Neuronal stem cell (in vitro differentiated cells): ENCODE results near the gene NDEL1.

Experiments used
- DNase-seq: peaks from one replicate; pipeline ENCODE4 v3.0.0-alpha.2; 2013; ENCODE audit warnings: low spot score
- H2AFZ ChIP-seq: one replicate; pipeline ENCODE4 v1.6.1; 2013; ENCODE audit warnings: mild to moderate bottlenecking, low read length, inconsistent platforms
- H2AK5ac ChIP-seq: 2 replicates; pipeline ENCODE4 v1.6.1; 2013; ENCODE audit warnings: low read depth, mild to moderate bottlenecking, inconsistent platforms, low read length, moderate library complexity, mixed read lengths
- H2BK120ac ChIP-seq: 2 replicates; pipeline ENCODE4 v1.6.1; 2013; ENCODE audit warnings: low read depth, mild to moderate bottlenecking, inconsistent platforms, low read length, moderate library complexity, mixed read lengths
- H2BK12ac ChIP-seq: one replicate; pipeline ENCODE4 v1.6.1; 2013; ENCODE audit warnings: low read length, inconsistent platforms
- H2BK15ac ChIP-seq: 2 replicates; pipeline ENCODE4 v1.6.1; 2013; ENCODE audit warnings: mild to moderate bottlenecking, low read length, inconsistent platforms, mixed read lengths
- H2BK5ac ChIP-seq: one replicate; pipeline ENCODE4 v1.6.1; 2013; ENCODE audit warnings: inconsistent platforms, mild to moderate bottlenecking, low read length, moderate library complexity
- H3K14ac ChIP-seq: one replicate; pipeline ENCODE4 v1.6.1; 2013; ENCODE audit warnings: low read length, inconsistent platforms
- H3K18ac ChIP-seq: 2 replicates; pipeline ENCODE4 v1.6.1; 2013; ENCODE audit warnings: low read length, inconsistent platforms
- H3K23ac ChIP-seq: 2 replicates; pipeline ENCODE4 v1.6.1; 2013; ENCODE audit warnings: low read depth, mild to moderate bottlenecking, mixed read lengths, low read length, inconsistent platforms; ENCODE audit not compliant: poor library complexity
- H3K27ac ChIP-seq: replicated peaks from 3 replicates; pipeline ENCODE4 v1.5.1; 2013; ENCODE audit warnings: low read length, inconsistent platforms
- H3K27me3 ChIP-seq, 3 experiments: 2 replicates each; pipeline ENCODE4 v1.6.1; 2013; ENCODE audit warnings: low read length in 3 of 3, mild to moderate bottlenecking in 2 of 3, inconsistent platforms in 1 of 3, low read depth in 1 of 3, mixed read lengths in 1 of 3, moderate library complexity in 1 of 3; ENCODE audit not compliant: control insufficient read depth in 3 of 3, insufficient read depth in 3 of 3
- H3K36me3 ChIP-seq, 2 donors: replicated peaks in 1 of 2; 2 replicates each; pipeline ENCODE4 v1.6.1; 2013; ENCODE audit warnings: low read length in 2 of 2; ENCODE audit not compliant: control insufficient read depth in 2 of 2, insufficient read depth in 2 of 2
- H3K4ac ChIP-seq: 2 replicates; pipeline ENCODE4 v1.6.1; 2013; ENCODE audit warnings: inconsistent platforms, mild to moderate bottlenecking, low read length, moderate library complexity
- H3K4me1 ChIP-seq, 2 donors: 1 replicate in 1 of 2; 2 replicates in 1 of 2; pipeline ENCODE4 v1.6.1; 2013; ENCODE audit warnings: low read length in 2 of 2, low read depth in 1 of 2; ENCODE audit not compliant: control insufficient read depth in 2 of 2, insufficient read depth in 1 of 2
- H3K4me2 ChIP-seq: one replicate; pipeline ENCODE4 v1.6.1; 2013; ENCODE audit warnings: mild to moderate bottlenecking, low read length, inconsistent platforms; ENCODE audit not compliant: insufficient read depth, poor library complexity, severe bottlenecking
- H3K4me3 ChIP-seq, 2 donors: 2 replicates each; pipeline ENCODE4 v1.5.1; 2013; ENCODE audit warnings: low read length in 2 of 2, mild to moderate bottlenecking in 2 of 2, inconsistent platforms in 1 of 2, moderate library complexity in 1 of 2
- H3K79me1 ChIP-seq: one replicate; pipeline ENCODE4 v1.6.1; 2013; ENCODE audit warnings: low read depth, mild to moderate bottlenecking, inconsistent platforms, low read length, moderate library complexity
- H3K9ac ChIP-seq: one replicate; pipeline ENCODE4 v1.6.1; 2013; ENCODE audit warnings: mild to moderate bottlenecking, low read depth, low read length, inconsistent platforms; ENCODE audit not compliant: poor library complexity
- H3K9me3 ChIP-seq, 2 donors: replicated peaks in 1 of 2; 2 replicates each; pipeline versions ENCODE3 to v1.6.1; 2013; ENCODE audit warnings: low read length in 2 of 2, mild to moderate bottlenecking in 2 of 2, inconsistent platforms in 1 of 2, low read depth in 1 of 2, mixed read lengths in 1 of 2, moderate library complexity in 1 of 2; ENCODE audit not compliant: control insufficient read depth in 2 of 2, insufficient read depth in 1 of 2
- H4K8ac ChIP-seq: one replicate; pipeline ENCODE4 v1.6.1; 2013; ENCODE audit warnings: low read depth, mild to moderate bottlenecking, inconsistent platforms, low read length, moderate library complexity
- H4K91ac ChIP-seq: one replicate; pipeline ENCODE4 v1.6.1; 2013; ENCODE audit warnings: low read length, low read depth, mild to moderate bottlenecking, inconsistent platforms; ENCODE audit not compliant: poor library complexity
- WGBS, 2 donors: extraction: QIAGEN DNeasy Blood & Tissue Kit; methylation state at CpG; one replicate each; pipeline ENCODE4 v1.1.7; 2013; ENCODE audit warnings: missing lambda C conversion rate in 2 of 2, mixed read lengths in 1 of 2; ENCODE audit not compliant: insufficient read length in 2 of 2, insufficient replicate concordance in 1 of 2; ENCODE audit errors: extremely low coverage in 2 of 2; 5-methylcytosine and 5-hydroxymethylcytosine counted together

NDEL1 gene

GRCh38 chr17:8445536-8445935, 9.9 kb downstream of the NDEL1 start:
- no peak overlapping the region for H2BK15ac ChIP-seq
- H3K9me3 ChIP-seq = no peaks in the 10 kb centered on the region
- H3K27ac ChIP-seq = no peak overlapping the region
- no peak overlapping the region for H4K8ac ChIP-seq
- H3K4me2 ChIP-seq = no peak overlapping the region
- H3K79me1 ChIP-seq = peaks cover 4% of the 10 kb centered on the region
- no peak overlapping the region for H3K14ac ChIP-seq
- no peak overlapping the region for H2AFZ ChIP-seq
- no peaks in the 10 kb centered on the region for H3K27me3 ChIP-seq
- H3K4me3 ChIP-seq = no peak overlapping the region
- no peak overlapping the region for H2BK5ac ChIP-seq
- no peak overlapping the region for H2BK120ac ChIP-seq
- H4K91ac ChIP-seq = no peak overlapping the region
- no peak overlapping the region for H3K23ac ChIP-seq
- no peak overlapping the region for H3K9ac ChIP-seq
- peaks cover 4 to 25% of the 10 kb centered on the region in 2 donors for H3K4me1 ChIP-seq
- H3K36me3 ChIP-seq = peaks cover 5 to 56% of the 10 kb centered on the region in 2 donors
- no peak overlapping the region for H2AK5ac ChIP-seq
- WGBS, 2 donors = 100% methylated on average over 1 of the region's 4 CpGs; no CpG with 5 or more reads in 1 of the 2 donors
- DNase-seq = no peak
- no peak overlapping the region for H3K4ac ChIP-seq
- H3K18ac ChIP-seq = no peak overlapping the region
- no peak overlapping the region for H2BK12ac ChIP-seq

GRCh38 chr17:8447799-8448198, 12.1 kb downstream of the NDEL1 start:
- Histone ChIP-seq H3K9ac (no peak overlapping the region), H4K8ac (no peak overlapping the region), H2BK12ac (no peak overlapping the region), H2BK5ac (no peak overlapping the region), H3K4me3 (no peak overlapping the region), H2AFZ (no peak overlapping the region), H3K18ac (no peak overlapping the region), H3K9me3 (no peaks in the 10 kb centered on the region), H3K14ac (no peak overlapping the region), H3K4ac (no peak overlapping the region), H3K23ac (no peak overlapping the region), H2BK120ac (no peak overlapping the region), H3K4me2 (no peak overlapping the region), H3K4me1 (peaks cover 4 to 13% of the 10 kb centered on the region in 2 donors), H3K36me3 (peaks cover 9 to 76% of the 10 kb centered on the region in 2 donors), H2AK5ac (no peak overlapping the region), H3K79me1 (no peaks in the 10 kb centered on the region), H3K27me3 (no peaks in the 10 kb centered on the region), H4K91ac (no peak overlapping the region), H2BK15ac (no peak overlapping the region), H3K27ac (no peak overlapping the region)
- DNase-seq = no peak
- no CpG with 5 or more reads among the region's 4 CpGs for WGBS, 2 donors

- H3K27me3 ChIP-seq = no peaks in the 10 kb centered on the region
- no peak overlapping the region for H3K4me3 ChIP-seq
- peaks cover 3 to 10% of the 10 kb centered on the region in 2 donors for H3K4me1 ChIP-seq
- no peak overlapping the region for H3K14ac ChIP-seq
- no peaks in the 10 kb centered on the region for H3K79me1 ChIP-seq
- no peak overlapping the region for H3K9ac ChIP-seq
- H3K9me3 ChIP-seq = no peaks in the 10 kb centered on the region
- no peak overlapping the region for H2BK12ac ChIP-seq
- no peak overlapping the region for H3K27ac ChIP-seq
- H3K4me2 ChIP-seq = no peak overlapping the region
- no peak overlapping the region for H3K4ac ChIP-seq
- H2BK15ac ChIP-seq = no peak overlapping the region
- no peak overlapping the region for H2AFZ ChIP-seq
- no peak overlapping the region for H3K18ac ChIP-seq
- no peak overlapping the region for H3K23ac ChIP-seq
- no peak for DNase-seq
- H4K8ac ChIP-seq = no peak overlapping the region
- WGBS, 2 donors = no CpG with 5 or more reads among the region's 3 CpGs
- H3K36me3 ChIP-seq = peaks cover 9 to 82% of the 10 kb centered on the region in 2 donors
- no peak overlapping the region for H4K91ac ChIP-seq
- no peak overlapping the region for H2BK120ac ChIP-seq
- no peak overlapping the region for H2AK5ac ChIP-seq
- no peak overlapping the region for H2BK5ac ChIP-seq
These were observed 12.6 kb downstream of the NDEL1 start for GRCh38 chr17:8448310-8448709.

- Histone ChIP-seq H3K27ac (no peak overlapping the region), H4K91ac (no peak overlapping the region), H2BK12ac (no peak overlapping the region), H3K9me3 (no peaks in the 10 kb centered on the region), H3K36me3 (peaks cover 11 to 87% of the 10 kb centered on the region in 2 donors), H2AFZ (no peak overlapping the region), H3K4ac (no peak overlapping the region), H3K23ac (no peak overlapping the region), H3K9ac (no peak overlapping the region), H3K4me3 (no peak overlapping the region), H2BK120ac (no peak overlapping the region), H2AK5ac (no peak overlapping the region), H3K4me1 (no peaks in the 10 kb centered on the region), H2BK15ac (no peak overlapping the region), H3K4me2 (no peak overlapping the region), H3K14ac (no peak overlapping the region), H3K18ac (no peak overlapping the region), H4K8ac (no peak overlapping the region), H3K79me1 (no peaks in the 10 kb centered on the region), H2BK5ac (no peak overlapping the region), H3K27me3 (no peaks in the 10 kb centered on the region)
- DNase-seq = no peak
- WGBS, 2 donors = no CpG with 5 or more reads among the region's 8 CpGs
These were observed 16.4 kb downstream of the NDEL1 start for GRCh38 chr17:8451933-8452614.
